H1 (cell line): ENCODE data around the gene POLL. TPM values are rescaled to one million over a fixed set of nuclear protein-coding genes. Genes with fewer than 3 reads are reported as not detected.

Experiments used
- CTCF ChIA-PET: fragments of 300-600 bp; sonication (Branson Sonifier 250); formaldehyde crosslinking; loops from one replicate; lab custom pipeline; 2021; ENCODE audit not compliant: partially characterized antibody; lab: Charles Lee
- POLR2A ChIA-PET: fragments of 300-600 bp; sonication (Branson Sonifier 250); formaldehyde crosslinking; loops from one replicate; lab custom pipeline; 2021; ENCODE audit warnings: inconsistent platforms; ENCODE audit not compliant: partially characterized antibody; lab: Charles Lee
- DNase-seq, 2 experiments: peaks; one replicate each; pipeline versions ENCODE4 v3.0.0 to v3.0.0-alpha.2; 2010 to 2022; ENCODE audit warnings: low spot score in 2 of 2, low read depth in 1 of 2, mixed read lengths in 1 of 2
- FAIRE-seq: peaks from 2 replicates; lab custom pipeline; 2011; peaks lifted over from hg19 to GRCh38; lab: Jason Lieb, UNC
- H2AFZ ChIP-seq: 2 replicates; pipeline ENCODE4 v1.8.1; 2012; ENCODE audit warnings: low read length, inconsistent platforms
- H2AK5ac ChIP-seq: 2 replicates; pipeline ENCODE4 v1.6.1; 2013; ENCODE audit warnings: low read depth, low read length
- H2BK120ac ChIP-seq: replicated peaks from 2 replicates; pipeline ENCODE3; 2013; ENCODE audit warnings: low read depth, low read length, inconsistent platforms
- H2BK12ac ChIP-seq: 2 replicates; pipeline ENCODE4 v1.6.1; 2013; ENCODE audit warnings: low read depth, low read length
- H2BK15ac ChIP-seq: 2 replicates; pipeline ENCODE4 v1.6.1; 2013; ENCODE audit warnings: low read length
- H2BK20ac ChIP-seq: 2 replicates; pipeline ENCODE4 v1.6.1; 2013; ENCODE audit warnings: low read length
- H2BK5ac ChIP-seq: 2 replicates; pipeline ENCODE4 v1.6.1; 2013; ENCODE audit warnings: low read depth, low read length
- H3K14ac ChIP-seq: 2 replicates; pipeline ENCODE4 v1.6.1; 2013; ENCODE audit warnings: inconsistent platforms; ENCODE audit not compliant: insufficient read length
- H3K18ac ChIP-seq: 2 replicates; pipeline ENCODE4 v1.6.1; 2013; ENCODE audit warnings: low read length; ENCODE audit errors: extremely low read depth
- H3K23ac ChIP-seq: 2 replicates; pipeline ENCODE4 v1.6.1; 2013; ENCODE audit warnings: inconsistent platforms; ENCODE audit not compliant: insufficient read length
- H3K23me2 ChIP-seq: 2 replicates; pipeline ENCODE4 v1.6.1; 2013; ENCODE audit warnings: low read depth, low read length
- H3K27ac ChIP-seq: 2 replicates; pipeline ENCODE4 v1.6.1; 2011; ENCODE audit warnings: low read depth, low read length, inconsistent platforms
- H3K27me3 ChIP-seq, 4 experiments: replicated peaks in 1 of 4; 1 replicate in 1 of 4; 2 replicates in 3 of 4; pipeline versions ENCODE4 v1.6.1 to v1.8.1; 2011 to 2013; ENCODE audit warnings: low read length in 3 of 4, mild to moderate bottlenecking in 3 of 4, inconsistent platforms in 2 of 4, mixed read lengths in 2 of 4, moderate library complexity in 1 of 4; ENCODE audit not compliant: control insufficient read depth in 3 of 4, insufficient read depth in 3 of 4; ENCODE audit errors: extremely low read depth in 1 of 4
- H3K36me3 ChIP-seq, 4 experiments: 2 replicates each; pipeline versions ENCODE4 v1.6.1 to v1.8.1; 2011 to 2013; ENCODE audit warnings: mild to moderate bottlenecking in 4 of 4, low read length in 3 of 4, moderate library complexity in 2 of 4, control low read depth in 1 of 4, inconsistent platforms in 1 of 4; ENCODE audit not compliant: insufficient read depth in 4 of 4, control insufficient read depth in 2 of 4
- H3K4ac ChIP-seq: replicated peaks from 2 replicates; pipeline ENCODE3; 2013; ENCODE audit warnings: low read length, low read depth, mixed read lengths, inconsistent platforms; ENCODE audit not compliant: insufficient read length
- H3K4me1 ChIP-seq, 4 experiments: replicated peaks in 1 of 4; 1 replicate in 1 of 4; 2 replicates in 3 of 4; pipeline versions ENCODE4 v1.6.1 to v1.8.1; 2011 to 2013; ENCODE audit warnings: low read length in 3 of 4, inconsistent platforms in 2 of 4, mixed read lengths in 1 of 4; ENCODE audit not compliant: insufficient read depth in 4 of 4, control insufficient read depth in 3 of 4
- H3K4me2 ChIP-seq, 2 experiments: 2 replicates each; pipeline versions ENCODE4 v1.6.1 to v1.8.1; 2011 to 2013; ENCODE audit warnings: low read depth in 2 of 2, low read length in 2 of 2, control low read depth in 1 of 2, inconsistent platforms in 1 of 2, mild to moderate bottlenecking in 1 of 2; ENCODE audit not compliant: insufficient read depth in 1 of 2
- H3K4me3 ChIP-seq, 4 experiments: fragments of 200-600, 300-600 bp in 1 of 4; sonication (generic), shearing (Covaris generic), sonication (Bioruptor Twin) in 1 of 4; 2 replicates each; pipeline versions ENCODE4 v1.5.1 to v1.8.1; 2011 to 2016; ENCODE audit warnings: low read length in 4 of 4, low read depth in 3 of 4, control low read depth in 2 of 4, inconsistent platforms in 2 of 4, mild to moderate bottlenecking in 2 of 4, mixed read lengths in 1 of 4, moderate library complexity in 1 of 4; ENCODE audit not compliant: insufficient read depth in 2 of 4; ENCODE audit errors: extremely low read depth in 1 of 4
- H3K56ac ChIP-seq: replicated peaks from 2 replicates; pipeline ENCODE3; 2013; ENCODE audit warnings: low read depth, mild to moderate bottlenecking, mixed read lengths, low read length, inconsistent platforms; ENCODE audit not compliant: insufficient read length
- H3K79me1 ChIP-seq: 2 replicates; pipeline ENCODE4 v1.6.1; 2013; ENCODE audit warnings: low read depth, low read length, control low read depth
- H3K79me2 ChIP-seq, 2 experiments: 2 replicates each; pipeline versions ENCODE4 v1.6.1 to v1.8.1; 2012 to 2013; ENCODE audit warnings: low read length in 2 of 2, mild to moderate bottlenecking in 2 of 2, inconsistent platforms in 1 of 2; ENCODE audit not compliant: insufficient read depth in 2 of 2, control insufficient read depth in 1 of 2
- H3K9ac ChIP-seq, 4 experiments: replicated peaks in 1 of 4; 1 replicate in 1 of 4; 2 replicates in 3 of 4; pipeline versions ENCODE4 v1.6.1 to v1.8.1; 2011 to 2013; ENCODE audit warnings: low read depth in 3 of 4, low read length in 3 of 4, control low read depth in 2 of 4, mild to moderate bottlenecking in 2 of 4, moderate library complexity in 2 of 4, inconsistent platforms in 1 of 4; ENCODE audit errors: extremely low read depth in 1 of 4
- H3K9me3 ChIP-seq, 2 experiments: 2 replicates each; pipeline versions ENCODE4 v1.6.1 to v1.8.1; 2012 to 2013; ENCODE audit warnings: mild to moderate bottlenecking in 2 of 2, moderate library complexity in 2 of 2, control low read depth in 1 of 2, inconsistent platforms in 1 of 2, low read depth in 1 of 2, low read length in 1 of 2, mixed read lengths in 1 of 2; ENCODE audit not compliant: insufficient read depth in 2 of 2
- H4K20me1 ChIP-seq, 2 experiments: replicated peaks in 1 of 2; 2 replicates each; pipeline versions ENCODE3 to v1.8.1; 2011 to 2013; ENCODE audit warnings: inconsistent platforms in 2 of 2, low read length in 2 of 2, mild to moderate bottlenecking in 1 of 2; ENCODE audit not compliant: insufficient read depth in 2 of 2, control insufficient read depth in 1 of 2
- H4K5ac ChIP-seq: 2 replicates; pipeline ENCODE4 v1.6.1; 2013; ENCODE audit warnings: low read length, low read depth, mixed read lengths, inconsistent platforms; ENCODE audit not compliant: insufficient read length
- H4K8ac ChIP-seq: 2 replicates; pipeline ENCODE4 v1.8.0; 2013; ENCODE audit warnings: mild to moderate bottlenecking, moderate library complexity, low read length, inconsistent platforms; ENCODE audit not compliant: insufficient read depth; ENCODE audit errors: extremely low read depth
- H4K91ac ChIP-seq: replicated peaks from 2 replicates; pipeline ENCODE3; 2013; ENCODE audit warnings: low read length, mixed read lengths, inconsistent platforms; ENCODE audit not compliant: insufficient read length
- CTBP2 ChIP-seq: IDR thresholded peaks from 2 replicates; pipeline ENCODE4 v1.7.0; 2011; ENCODE audit warnings: borderline replicate concordance, mild to moderate bottlenecking, moderate library complexity, mixed read lengths, low read length; ENCODE audit not compliant: insufficient read depth, insufficient read length
- EZH2 ChIP-seq: fragments of 200-600 bp; sonication (generic); IDR thresholded peaks from 2 replicates; pipeline ENCODE4 v1.7.1; 2012; ENCODE audit warnings: low read depth, mild to moderate bottlenecking, moderate library complexity, low read length, inconsistent platforms; ENCODE audit not compliant: severe bottlenecking
- KDM5A ChIP-seq: fragments of 200-600 bp; IDR thresholded peaks from 2 replicates; pipeline ENCODE4 v1.7.1; 2012; ENCODE audit warnings: mild to moderate bottlenecking, low read length, inconsistent platforms, mixed read lengths
- NANOG ChIP-seq: IDR thresholded peaks from 2 replicates; pipeline ENCODE4 v1.6.1; 2011; ENCODE audit warnings: low read length, low read depth, mild to moderate bottlenecking, inconsistent platforms; ENCODE audit not compliant: insufficient read depth, poor library complexity, severe bottlenecking
- PHF8 ChIP-seq: fragments of 200-600 bp; sonication (generic); conservative IDR thresholded peaks from 2 replicates; pipeline ENCODE4 v1.7.1; 2012; ENCODE audit warnings: low read depth, mild to moderate bottlenecking, inconsistent platforms, low read length, moderate library complexity
- RBBP5 ChIP-seq: IDR thresholded peaks from 2 replicates; pipeline ENCODE4 v1.7.1; 2012; ENCODE audit warnings: low read depth, mild to moderate bottlenecking, inconsistent platforms, low read length, moderate library complexity, borderline replicate concordance
- RNF2 ChIP-seq: fragments of 200-900, 300-1000 bp; sonication (generic); IDR thresholded peaks from 2 replicates; pipeline ENCODE4 v1.7.1; 2016; ENCODE audit warnings: borderline replicate concordance, low read depth, mild to moderate bottlenecking, antibody characterized with exemption, low read length; ENCODE audit not compliant: poor library complexity, severe bottlenecking; ENCODE audit errors: missing control alignments
- SUZ12 ChIP-seq: fragments of 200-600 bp; sonication (generic); IDR thresholded peaks from 2 replicates; pipeline ENCODE4 v1.6.1; 2012; ENCODE audit warnings: mild to moderate bottlenecking, inconsistent platforms, low read length, moderate library complexity, mixed read lengths
- TAF1 ChIP-seq: IDR thresholded peaks from 2 replicates; pipeline ENCODE4 v1.6.1; 2011; ENCODE audit warnings: mild to moderate bottlenecking, low read depth, low read length
- TAF7 ChIP-seq: optimal IDR thresholded peaks from 2 replicates; pipeline ENCODE3; 2011; ENCODE audit warnings: low read depth, mild to moderate bottlenecking, inconsistent platforms, low read length, moderate library complexity, borderline replicate concordance
- USF2 ChIP-seq: IDR thresholded peaks from 2 replicates; pipeline ENCODE4 v1.6.1; 2011; ENCODE audit warnings: low read length, improper control_type of control experiment
- WGBS, 2 experiments: shearing (Covaris generic) in 1 of 2; methylation state at CpG; one replicate each; pipeline versions ENCODE4 v1.1.6 to v1.1.7; 2013 to 2015; ENCODE audit warnings: low lambda C conversion rate in 2 of 2, mixed read lengths in 2 of 2, inconsistent platforms in 1 of 2, low coverage in 1 of 2, missing lambda C conversion rate in 1 of 2; ENCODE audit not compliant: insufficient replicate concordance in 2 of 2, insufficient coverage in 1 of 2, insufficient read length in 1 of 2; ENCODE audit errors: extremely low coverage in 1 of 2, missing lambda C conversion rate in 1 of 2; 5-methylcytosine and 5-hydroxymethylcytosine counted together
- polyA plus RNA-seq, 7 experiments: library from polyadenylated mRNA; depleted of rRNA in 3 of 7; stranded (reverse) in 5 of 7; unstranded in 2 of 7; fragments of >200 nt in 5 of 7; fragments of 200-250 nt in 2 of 7; gene quantifications; 1 replicate in 5 of 7; 2 replicates in 1 of 7; 4 replicates in 1 of 7; pipeline versions ENCODE4 v1.2.1 to v1.2.3, GENCODE V29; 2011 to 2013; ENCODE audit warnings: missing spikeins in 2 of 7, mixed read lengths in 2 of 7
- total RNA-seq: library from RNA; stranded (reverse); fragmentation: NEBNext Ultra II Directional; extraction: Animal tissue kit (Norgen Biotek cat#: 25700); gene quantifications from 2 replicates; pipeline ENCODE4 v1.2.1, GENCODE V29; 2021

The POLL gene
- total and polyA plus RNA-seq, 2 of the 8 experiments (the other 6 are each of a cell fraction or from before 2014, with no cell fraction given): 26.1 to 45.9 TPM

- H3K56ac ChIP-seq: no peak overlapping the region
- H4K91ac ChIP-seq: no peak overlapping the region
- DNase-seq (no peak), FAIRE-seq (no peak)
- no peak overlapping the region for H2BK20ac ChIP-seq
- ChIA-PET POLR2A (interaction anchor here (0.6 to 6.5 kb wide), 4 partner anchors 8 to 1459 kb away, joined by 3 to 42 read pairs (median 7); partner anchors contain the start of genes DPCD and POLL), CTCF (interaction anchor here (1.1 to 2.1 kb wide), 5 partner anchors 12 to 361 kb away, joined by 3 to 14 read pairs (median 4); partner anchors contain the start of gene POLL)
- H4K20me1 ChIP-seq: peaks cover 0 to 6% of the 10 kb centered on the region in 2 experiments
- no peak overlapping the region for H3K9ac ChIP-seq
- no peak overlapping the region for H3K4ac ChIP-seq
- peaks cover 0 to 9% (median 4%) of the 10 kb centered on the region in 4 experiments; a peak in 5 of 7 replicates for H3K4me1 ChIP-seq
- H2BK5ac ChIP-seq: no peak overlapping the region; the same call in 1 of the 2 replicates
- H3K23ac ChIP-seq: no peak overlapping the region
- H3K79me2 ChIP-seq: no peaks in the 10 kb centered on the region
- no peak overlapping the region for H3K4me2 ChIP-seq
- 73% methylated on average over 3 of the region's 3 CpGs; no CpG with 5 or more reads in 1 of the 2 experiments for WGBS, 2 experiments
- no peak overlapping the region for H2BK15ac ChIP-seq
- H2BK120ac ChIP-seq: no peak overlapping the region
- no peak overlapping the region for H3K4me3 ChIP-seq
- H3K79me1 ChIP-seq: no peaks in the 10 kb centered on the region
- no peak overlapping the region for H2AFZ ChIP-seq
- no peak overlapping the region for H4K5ac ChIP-seq
- H3K27me3 ChIP-seq: peaks cover 6 to 31% (median 22%) of the 10 kb centered on the region in 4 experiments; a peak in 6 of 7 replicates
- H3K36me3 ChIP-seq: peaks cover 4 to 16% (median 7%) of the 10 kb centered on the region in 4 experiments; a peak in 4 of 8 replicates
- H3K23me2 ChIP-seq: peaks cover 7% of the 10 kb centered on the region; the same call in 1 of the 2 replicates
- no peak overlapping the region for H2BK12ac ChIP-seq
- no peak overlapping the region for H3K27ac ChIP-seq
- peaks cover 6 to 9% of the 10 kb centered on the region in 2 experiments; a peak in 2 of 4 replicates for H3K9me3 ChIP-seq
- H3K14ac ChIP-seq: no peak overlapping the region
- H3K18ac ChIP-seq: no peak overlapping the region
- no peak overlapping the region for H2AK5ac ChIP-seq
- H4K8ac ChIP-seq: no peak overlapping the region
- no peak for TF ChIP-seq RNF2
- no peak for TF ChIP-seq USF2
- TF ChIP-seq NANOG: no peak
- TF ChIP-seq TAF1: no peak
- TF ChIP-seq TAF7: no peak
- no peak for TF ChIP-seq EZH2
- TF ChIP-seq SUZ12: no peak
- no peak for TF ChIP-seq PHF8
- TF ChIP-seq RBBP5: no peak
- no peak for TF ChIP-seq CTBP2
- TF ChIP-seq KDM5A: no peak
These were observed 13.0 kb downstream of the POLL start for GRCh38 chr10:101575091-101575490.
